ENCODE measurements around the gene CDC14A. TPM values are rescaled to one million over a fixed set of nuclear protein-coding genes. Genes with fewer than 3 reads are reported as not detected.
A peak's percentile ranks its signal among the peaks of the same experiment; 100 is the strongest.
"Not testable (repeated sequence)": the region's sequence is repeated elsewhere in the genome, so short reads cannot be mapped to it uniquely, and the experiment has no call there.

The CDC14A gene
- total RNA-seq, 4 donors from 2014 or later = 8.6 to 20.1 (median 11.0) TPM

DNA sequence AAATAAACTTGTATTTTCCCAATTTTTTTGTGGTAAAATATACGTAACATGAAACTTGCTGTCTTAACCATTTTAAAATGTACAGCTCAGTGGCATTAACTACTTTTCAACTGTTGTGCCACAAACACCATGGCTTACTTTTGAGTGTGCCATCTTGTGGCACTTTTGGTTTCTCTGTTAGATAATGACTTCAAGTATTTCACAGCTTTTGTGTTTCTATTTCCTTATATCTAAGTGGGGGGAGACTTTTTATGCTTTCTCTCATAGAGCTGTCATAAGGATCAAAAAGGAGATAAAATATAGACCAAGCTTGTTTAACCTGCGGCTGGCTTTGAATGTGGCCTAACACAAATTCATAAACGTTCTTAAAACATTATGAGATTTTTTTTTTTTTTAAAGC, 44.3 kb downstream of the CDC14A start:
- no peaks in the 10 kb centered on the region for H3K9me3 ChIP-seq
- ATAC-seq = no peak
- no peak overlapping the region for H3K27ac ChIP-seq
- peaks cover 0 to 14% of the 10 kb centered on the region in 2 donors for H3K36me3 ChIP-seq
- no peaks in the 10 kb centered on the region for H3K4me1 ChIP-seq
- H3K4me3 ChIP-seq = no peak overlapping the region
- WGBS, 2 donors (ENCODE audit: low coverage in 1 of 2) = 75 to 86% methylated on average over 3 of the region's 3 CpGs
- no peak for TF ChIP-seq CTCF (IDR thresholded peaks at IDR 0.05)
- no peak for TF ChIP-seq POLR2A (IDR thresholded peaks at IDR 0.05)
- TF ChIP-seq EP300 (IDR thresholded peaks at IDR 0.05) = no peak
- no peak for TF ChIP-seq POLR2AphosphoS5 (IDR thresholded peaks at IDR 0.05)
- no peaks in the 10 kb centered on the region for H3K27me3 ChIP-seq

GRCh38 chr1:100397681-100398080, 45.4 kb downstream of the CDC14A start:
- peaks cover 0 to 7% of the 10 kb centered on the region in 2 donors for H3K36me3 ChIP-seq
- TF ChIP-seq POLR2A (IDR thresholded peaks at IDR 0.05) (no peak), CTCF (IDR thresholded peaks at IDR 0.05) (no peak), POLR2AphosphoS5 (IDR thresholded peaks at IDR 0.05) (no peak), EP300 (IDR thresholded peaks at IDR 0.05) (no peak)
- no peak overlapping the region for H3K27ac ChIP-seq
- no peaks in the 10 kb centered on the region for H3K27me3 ChIP-seq
- H3K4me1 ChIP-seq = no peaks in the 10 kb centered on the region
- H3K4me3 ChIP-seq = no peak overlapping the region
- no peaks in the 10 kb centered on the region for H3K9me3 ChIP-seq
- no peak for ATAC-seq

DNA sequence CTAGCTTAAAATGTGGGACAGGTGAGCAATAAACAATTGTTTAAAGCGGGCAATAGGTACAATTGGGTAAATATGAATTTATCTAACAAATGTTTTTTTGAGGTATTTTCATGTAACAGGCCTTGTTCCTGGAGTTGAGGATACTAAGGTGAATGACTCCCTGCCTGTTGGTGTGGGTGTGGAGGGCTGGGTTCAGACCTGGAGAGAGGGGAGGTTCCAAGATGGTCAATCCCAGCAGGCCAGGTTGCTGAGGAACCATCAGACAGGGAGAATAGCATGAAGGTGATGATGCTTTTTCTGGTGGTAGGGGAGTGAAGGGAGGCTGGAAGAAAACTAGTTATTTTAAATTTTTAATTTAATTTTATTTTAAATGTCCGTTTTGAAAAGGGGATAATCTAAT, 46.3 kb downstream of the CDC14A start:
- Histone ChIP-seq H3K27me3 (no peaks in the 10 kb centered on the region), H3K27ac (no peak overlapping the region), H3K4me3 (no peak overlapping the region), H3K9me3 (no peaks in the 10 kb centered on the region), H3K4me1 (no peaks in the 10 kb centered on the region), H3K36me3 (peaks cover 0 to 3% of the 10 kb centered on the region in 2 donors)
- 88 to 91% methylated on average over 2 of the region's 2 CpGs for WGBS, 2 donors (ENCODE audit: low coverage in 1 of 2)
- ATAC-seq = no peak
- no peak for TF ChIP-seq POLR2AphosphoS5 (IDR thresholded peaks at IDR 0.05)
- TF ChIP-seq EP300 (IDR thresholded peaks at IDR 0.05) = no peak
- TF ChIP-seq CTCF (IDR thresholded peaks at IDR 0.05) = no peak
- no peak for TF ChIP-seq POLR2A (IDR thresholded peaks at IDR 0.05)

DNA sequence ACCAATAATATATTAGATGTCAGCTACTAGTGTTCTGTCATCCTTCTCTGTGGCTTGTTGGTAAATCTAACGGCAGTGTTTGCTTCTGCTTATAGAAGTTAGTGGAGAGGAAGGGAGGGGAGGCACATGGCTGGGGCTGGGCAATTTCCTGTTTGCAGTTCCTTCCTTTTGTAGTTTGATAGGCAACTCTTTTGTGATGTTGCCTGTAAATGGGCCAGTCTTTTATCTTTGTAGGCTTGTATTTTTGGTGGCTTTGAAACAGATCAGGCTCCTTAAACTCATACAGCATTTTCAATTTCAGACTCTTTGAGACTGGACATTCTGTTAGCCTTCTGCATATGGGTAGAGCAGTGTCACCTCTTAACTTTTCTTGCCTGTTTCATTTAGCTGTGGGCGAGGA, 48.1 kb downstream of the CDC14A start:
- peak overlapping the region in 1 of 4 donors; percentile 2 for H3K27ac ChIP-seq
- no peak for ATAC-seq
- no peaks in the 10 kb centered on the region for H3K9me3 ChIP-seq
- 58 to 66% methylated on average over 2 of the region's 2 CpGs for WGBS, 2 donors (ENCODE audit: low coverage in 1 of 2)
- H3K4me3 ChIP-seq = no peak overlapping the region
- H3K4me1 ChIP-seq = no peaks in the 10 kb centered on the region
- TF ChIP-seq POLR2AphosphoS5 (IDR thresholded peaks at IDR 0.05) = no peak
- no peak for TF ChIP-seq EP300 (IDR thresholded peaks at IDR 0.05)
- TF ChIP-seq CTCF (IDR thresholded peaks at IDR 0.05) = no peak
- no peak for TF ChIP-seq POLR2A (IDR thresholded peaks at IDR 0.05)
- H3K36me3 ChIP-seq = no peaks in the 10 kb centered on the region
- no peaks in the 10 kb centered on the region for H3K27me3 ChIP-seq

DNA sequence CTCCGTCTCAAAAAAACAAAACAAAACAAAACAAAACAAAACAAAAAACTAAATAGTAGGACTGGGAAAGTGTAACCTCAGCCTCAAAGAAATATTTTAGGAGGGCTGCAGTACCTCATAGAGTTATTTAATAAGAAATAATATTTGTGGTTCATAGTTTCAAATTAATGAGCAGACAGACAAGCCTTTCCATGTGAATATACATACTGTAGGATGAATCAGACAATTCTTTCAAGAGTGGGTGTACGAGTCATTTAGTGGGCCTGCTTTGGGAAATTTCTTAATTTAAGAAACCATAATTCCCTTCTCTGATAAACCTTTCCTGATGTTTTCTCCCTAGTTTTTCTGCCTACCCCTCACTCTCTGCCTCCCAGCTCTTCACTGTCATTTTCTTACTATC, 52.5 kb downstream of the CDC14A start:
- WGBS, 2 donors (ENCODE audit: low coverage in 1 of 2) = 85 to 87% methylated on average over 1 to 2 of the region's 2 CpGs
- H3K9me3 ChIP-seq = no peaks in the 10 kb centered on the region
- H3K4me1 ChIP-seq = no peaks in the 10 kb centered on the region
- no peaks in the 10 kb centered on the region for H3K36me3 ChIP-seq
- H3K27me3 ChIP-seq = no peaks in the 10 kb centered on the region
- H3K27ac ChIP-seq = no peak overlapping the region
- H3K4me3 ChIP-seq = no peak overlapping the region
- TF ChIP-seq EP300 (IDR thresholded peaks at IDR 0.05) (no peak), POLR2A (IDR thresholded peaks at IDR 0.05) (no peak), POLR2AphosphoS5 (IDR thresholded peaks at IDR 0.05) (no peak), CTCF (IDR thresholded peaks at IDR 0.05) (no peak)
- no peak for ATAC-seq

DNA sequence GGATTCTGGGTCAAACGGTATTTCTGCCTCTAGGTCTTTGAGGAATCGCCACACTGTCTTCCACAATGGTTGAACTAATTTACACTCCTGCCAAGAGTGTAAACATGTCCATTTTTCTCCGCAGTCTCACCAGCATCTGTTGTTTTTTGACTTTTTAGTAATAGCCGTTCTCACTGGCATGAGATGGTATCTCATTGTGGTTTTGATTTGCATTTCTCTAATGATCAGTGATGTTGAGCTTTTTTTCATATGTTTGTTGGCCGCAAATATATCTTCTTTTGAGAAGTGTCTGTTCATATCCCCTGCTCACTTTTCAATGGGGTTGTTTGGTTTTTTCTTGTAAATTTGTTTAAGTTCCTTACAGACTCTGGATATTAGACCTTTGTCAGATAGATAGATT, 53.6 kb downstream of the CDC14A start:
- not testable (repeated sequence) for ATAC-seq, H3K27ac ChIP-seq, H3K9me3 ChIP-seq, H3K4me3 ChIP-seq, H3K27me3 ChIP-seq, H3K36me3 ChIP-seq, H3K4me1 ChIP-seq
- 92 to 97% methylated on average over 5 of the region's 5 CpGs for WGBS, 2 donors (ENCODE audit: low coverage in 1 of 2)

DNA sequence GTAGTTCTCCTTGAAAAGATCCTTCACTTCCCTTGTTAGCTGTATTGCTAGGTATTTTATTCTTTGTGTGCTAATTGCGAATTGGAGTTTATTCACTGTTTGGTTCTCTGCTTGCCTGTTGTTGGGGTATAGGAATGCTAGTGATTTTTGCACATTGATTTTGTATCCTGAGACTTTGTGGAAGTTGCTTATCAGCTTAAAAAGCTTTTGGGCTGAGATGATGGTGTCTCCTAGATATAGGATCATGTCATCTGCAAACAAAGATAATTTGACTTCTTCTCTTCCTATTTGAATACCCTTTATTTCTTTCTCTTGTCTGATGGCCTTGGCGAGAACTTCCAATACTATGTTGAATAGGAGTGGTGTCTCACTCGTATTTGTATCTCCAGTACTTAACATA, 55.1 kb downstream of the CDC14A start:
- not testable (repeated sequence) for H3K27me3 ChIP-seq, H3K4me3 ChIP-seq, H3K9me3 ChIP-seq, ATAC-seq, H3K27ac ChIP-seq, H3K4me1 ChIP-seq, H3K36me3 ChIP-seq
- 95 to 96% methylated on average over 2 to 3 of the region's 3 CpGs for WGBS, 2 donors (ENCODE audit: low coverage in 1 of 2)
